ENCODE results near the gene VDR. TPM values are rescaled to one million over a fixed set of nuclear protein-coding genes. Genes with fewer than 3 reads are reported as not detected.

The VDR gene
- total RNA-seq, 4 donors from 2014 or later: 0.26 to 2.0 (median 0.49) TPM

- intact Hi-C loops (cut with DNase I; ENCODE audit: low total_unique reads): no loop called here
- Histone ChIP-seq H3K27ac (no peak overlapping the region), H3K36me3 (no peaks in the 10 kb centered on the region), H3K4me3 (no peak overlapping the region), H3K9me3 (no peaks in the 10 kb centered on the region), H3K4me1 (no peaks in the 10 kb centered on the region), H3K27me3 (no peaks in the 10 kb centered on the region)
- no peak for DNase-seq
- TF ChIP-seq CTCF (IDR thresholded peaks at IDR 0.05) (no peak), POLR2A (IDR thresholded peaks at IDR 0.05) (no peak)
Measured at GRCh38 chr12:47896022-47896421, 8.8 kb downstream of the VDR start.

GRCh38 chr12:47894652-47895051 lies 10.1 kb downstream of the VDR start:
- H3K27ac ChIP-seq: no peak overlapping the region
- H3K27me3 ChIP-seq: no peaks in the 10 kb centered on the region
- H3K4me3 ChIP-seq: no peak overlapping the region
- intact Hi-C loops (cut with DNase I; ENCODE audit: low total_unique reads): no loop called here
- no peak for DNase-seq
- no peaks in the 10 kb centered on the region for H3K4me1 ChIP-seq
- TF ChIP-seq POLR2A (IDR thresholded peaks at IDR 0.05) (no peak), CTCF (IDR thresholded peaks at IDR 0.05) (no peak)
- no peaks in the 10 kb centered on the region for H3K36me3 ChIP-seq
- H3K9me3 ChIP-seq: no peaks in the 10 kb centered on the region

GRCh38 chr12:47894068-47894467 lies 10.7 kb downstream of the VDR start:
- TF ChIP-seq POLR2A (IDR thresholded peaks at IDR 0.05): no peak
- no peak for TF ChIP-seq CTCF (IDR thresholded peaks at IDR 0.05)
- H3K9me3 ChIP-seq: no peaks in the 10 kb centered on the region
- intact Hi-C loops (cut with DNase I; ENCODE audit: low total_unique reads): no loop called here
- H3K36me3 ChIP-seq: no peaks in the 10 kb centered on the region
- DNase-seq: no peak
- no peaks in the 10 kb centered on the region for H3K27me3 ChIP-seq
- H3K4me1 ChIP-seq: no peaks in the 10 kb centered on the region
- H3K27ac ChIP-seq: no peak overlapping the region
- H3K4me3 ChIP-seq: no peak overlapping the region

GRCh38 chr12:47892819-47893218 lies 12.0 kb downstream of the VDR start:
- TF ChIP-seq POLR2A (IDR thresholded peaks at IDR 0.05) (no peak), CTCF (IDR thresholded peaks at IDR 0.05) (no peak)
- H3K4me1 ChIP-seq: no peaks in the 10 kb centered on the region
- DNase-seq: no peak
- H3K36me3 ChIP-seq: no peaks in the 10 kb centered on the region
- H3K27ac ChIP-seq: no peak overlapping the region
- intact Hi-C loops (cut with DNase I; ENCODE audit: low total_unique reads): no loop called here
- no peaks in the 10 kb centered on the region for H3K9me3 ChIP-seq
- no peak overlapping the region for H3K4me3 ChIP-seq
- H3K27me3 ChIP-seq: no peaks in the 10 kb centered on the region

GRCh38 chr12:47891356-47891755 lies 13.4 kb downstream of the VDR start:
- no peaks in the 10 kb centered on the region for H3K36me3 ChIP-seq
- no peak for TF ChIP-seq CTCF (IDR thresholded peaks at IDR 0.05)
- TF ChIP-seq POLR2A (IDR thresholded peaks at IDR 0.05): no peak
- H3K27me3 ChIP-seq: no peaks in the 10 kb centered on the region
- no peak for DNase-seq
- no peak overlapping the region for H3K27ac ChIP-seq
- intact Hi-C loops (cut with DNase I; ENCODE audit: low total_unique reads): no loop called here
- H3K4me3 ChIP-seq: no peak overlapping the region
- no peaks in the 10 kb centered on the region for H3K4me1 ChIP-seq
- H3K9me3 ChIP-seq: no peaks in the 10 kb centered on the region

Data from uterus (tissue), 4 donors.